GM19395 (cell line): ENCODE data around the gene EBI3.
A peak's percentile ranks its signal among the peaks of the same experiment; 100 is the strongest.
"Not testable (repeated sequence)": the region's sequence is repeated elsewhere in the genome, so short reads cannot be mapped to it uniquely, and the experiment has no call there.

ENCODE experiments used
- ATAC-seq: cut with Tn5 transposase; IDR thresholded peaks from one replicate; pipeline ENCODE4 v1.9.1; 2021; ENCODE audit warnings: mild to moderate bottlenecking, moderate library complexity; ENCODE audit not compliant: unreplicated experiment

EBI3 gene

GRCh38 chr19:4233282-4233853 is 4.0 kb downstream of the EBI3 start:
- ATAC-seq: no peak

GRCh38 chr19:4234142-4234861 is 5.0 kb downstream of the EBI3 start:
- no peak for ATAC-seq

GRCh38 chr19:4234862-4235201 is 5.5 kb downstream of the EBI3 start:
- no peak for ATAC-seq

GRCh38 chr19:4237510-4237909 is 8.2 kb downstream of the EBI3 start:
- not testable (repeated sequence) for ATAC-seq

GRCh38 chr19:4238831-4239230 is 9.5 kb downstream of the EBI3 start:
- no peak for ATAC-seq

GRCh38 chr19:4241824-4242430 is 12.6 kb downstream of the EBI3 start:
- ATAC-seq: no peak

GRCh38 chr19:4245938-4246337 is 16.6 kb downstream of the EBI3 start:
- ATAC-seq: not testable (repeated sequence)

GRCh38 chr19:4246767-4247593 is 17.7 kb downstream of the EBI3 start, which contains the start of gene YJU2:
Gene YJU2, plus strand, starts transcription at chr19:4247080. Its CDS starts 67 bp downstream, at chr19:4247147.
- peak; percentile 87 for ATAC-seq

- ATAC-seq: no peak
Observed at GRCh38 chr19:4256563-4256962, 27.2 kb downstream of the EBI3 start.

- ATAC-seq: no peak
Observed at GRCh38 chr19:4257025-4257424, 27.7 kb downstream of the EBI3 start.

GRCh38 chr19:4258181-4258580 is 28.9 kb downstream of the EBI3 start:
- no peak for ATAC-seq

GRCh38 chr19:4260613-4261191 is 31.4 kb downstream of the EBI3 start:
- no peak for ATAC-seq

- ATAC-seq: no peak
Observed at GRCh38 chr19:4264812-4265211, 35.5 kb downstream of the EBI3 start.

- ATAC-seq: no peak
Observed at GRCh38 chr19:4266253-4267000, 37.1 kb downstream of the EBI3 start.

GRCh38 chr19:4267101-4267900 is 38.0 kb downstream of the EBI3 start:
- ATAC-seq: no peak

- ATAC-seq: no peak
Observed at GRCh38 chr19:4267901-4268815, 38.8 kb downstream of the EBI3 start.

GRCh38 chr19:4268816-4269430 is 39.6 kb downstream of the EBI3 start:
- no peak for ATAC-seq

- no peak for ATAC-seq
Observed at GRCh38 chr19:4272894-4273293, 43.6 kb downstream of the EBI3 start.
